NOMO-1 treated with dmso at 0.1 percent for 144 hours (cell line): ENCODE data around the gene SERINC5.

Source experiments
- DNase-seq: peaks from one replicate; lab custom pipeline; 2025; ENCODE audit not compliant: unreplicated experiment; lab: John Stamatoyannopoulos, UW

SERINC5 gene

GRCh38 chr5:80109646-80110478, 146.0 kb downstream of the SERINC5 start:
- DNase-seq = no peak

GRCh38 chr5:80106916-80107315, 148.9 kb downstream of the SERINC5 start:
- DNase-seq = no peak

- DNase-seq = no peak
These were observed 150.0 kb downstream of the SERINC5 start for GRCh38 chr5:80105698-80106439.

GRCh38 chr5:80103371-80103770, 152.5 kb downstream of the SERINC5 start:
- DNase-seq = no peak

GRCh38 chr5:80101993-80102392, 153.9 kb downstream of the SERINC5 start:
- DNase-seq = no peak

GRCh38 chr5:80097451-80097850, 158.4 kb downstream of the SERINC5 start:
- DNase-seq = no peak

GRCh38 chr5:80094236-80094738, 161.6 kb downstream of the SERINC5 start:
- no peak for DNase-seq

GRCh38 chr5:80093796-80094195, 162.1 kb downstream of the SERINC5 start:
- no peak for DNase-seq

- no peak for DNase-seq
These were observed 163.3 kb downstream of the SERINC5 start for GRCh38 chr5:80092486-80093107.

- peak; percentile 42 for DNase-seq
These were observed 164.1 kb downstream of the SERINC5 start for GRCh38 chr5:80091792-80092192.

GRCh38 chr5:80090884-80091166, 165.0 kb downstream of the SERINC5 start:
- no peak for DNase-seq

- DNase-seq = no peak
These were observed 172.6 kb downstream of the SERINC5 start for GRCh38 chr5:80083101-80083890.

- DNase-seq = no peak
These were observed 173.1 kb downstream of the SERINC5 start for GRCh38 chr5:80082731-80083100.

- no peak for DNase-seq
These were observed 173.6 kb downstream of the SERINC5 start for GRCh38 chr5:80082281-80082680.

GRCh38 chr5:80078921-80079320, 176.9 kb downstream of the SERINC5 start:
- no peak for DNase-seq

- DNase-seq = no peak
These were observed 178.7 kb downstream of the SERINC5 start for GRCh38 chr5:80077051-80077714.

GRCh38 chr5:80076131-80077050, 179.5 kb downstream of the SERINC5 start:
- DNase-seq = no peak

GRCh38 chr5:80072103-80073073, 183.5 kb downstream of the SERINC5 start:
- peak; percentile 24 for DNase-seq
